T follicular helper cell (primary cell): ENCODE measurements around the gene PPP1R3A.
"Not testable (repeated sequence)": the region's sequence is repeated elsewhere in the genome, so short reads cannot be mapped to it uniquely, and the experiment has no call there.

Experiments
- DNase-seq: peaks from one replicate; pipeline ENCODE4 v3.0.0-alpha.2; 2020; ENCODE audit warnings: low read depth
- total RNA-seq, 2 experiments: gene quantifications; one replicate each; lab custom pipeline; 2026; lab: John Stamatoyannopoulos, UW

PPP1R3A gene
- total RNA-seq: 0 reads per million in 2 experiments

DNA sequence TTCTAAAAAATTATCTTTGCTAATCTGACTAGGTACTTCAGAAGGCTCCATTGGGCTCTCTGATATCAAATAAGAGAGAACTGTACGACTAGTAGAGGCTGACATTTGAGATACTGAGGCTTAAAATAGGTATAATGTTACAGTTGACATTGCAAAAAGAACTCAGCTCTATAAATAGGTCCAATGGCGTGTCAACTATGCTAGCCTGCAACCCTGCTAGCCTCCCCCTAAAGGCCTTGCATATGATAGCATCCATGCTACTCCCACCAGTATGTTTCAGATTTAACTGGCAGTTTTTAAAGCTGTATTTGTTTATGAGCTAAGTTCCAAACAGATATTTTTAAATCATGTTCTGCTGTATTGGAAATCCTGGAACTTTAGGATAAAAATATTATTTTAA is at the start of gene PPP1R3A:
TSS of gene PPP1R3A (minus strand) at position 64 of the 400 bp plus-strand sequence. CDS start at position 51, 13 bp downstream.
- DNase-seq: no peak

DNA sequence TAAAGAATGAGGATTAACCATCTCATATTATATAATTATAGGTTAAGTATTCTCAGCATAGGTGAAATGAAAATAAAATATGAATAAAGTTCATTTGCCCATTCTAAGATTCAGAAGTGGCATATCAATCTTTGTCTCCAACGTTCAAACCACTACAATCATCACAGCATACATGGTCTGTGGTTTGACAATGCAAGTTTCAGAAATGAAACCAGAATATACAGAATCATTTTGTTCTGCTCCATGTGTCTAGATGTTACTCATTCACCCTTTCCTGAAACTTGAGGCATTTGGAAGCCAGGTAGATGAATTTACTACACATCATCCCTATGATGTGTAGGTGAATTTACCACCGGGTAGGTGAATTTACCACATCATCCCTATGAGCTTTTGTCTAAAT is 44.5 kb upstream of the PPP1R3A start:
- no peak for DNase-seq

DNA sequence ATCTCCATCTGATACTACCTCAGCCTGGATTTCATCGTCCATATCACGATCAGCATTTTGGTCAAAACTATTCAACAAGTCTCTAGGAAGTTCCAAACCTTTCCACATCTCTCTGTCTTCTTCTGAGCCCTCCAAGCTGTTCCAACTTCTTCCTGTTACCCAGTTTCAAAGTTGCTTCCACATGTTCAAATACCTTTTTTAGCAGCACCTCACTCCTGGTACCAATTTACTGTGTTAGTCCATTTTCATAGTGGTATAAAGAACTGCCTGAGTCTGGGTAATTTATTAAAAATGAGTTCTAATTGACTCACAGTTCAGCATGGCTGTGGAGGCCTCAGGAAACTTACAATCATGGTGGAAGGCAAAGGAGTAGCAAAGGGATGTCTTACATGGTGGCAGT is 41.1 kb upstream of the PPP1R3A start:
- DNase-seq: no peak

DNA sequence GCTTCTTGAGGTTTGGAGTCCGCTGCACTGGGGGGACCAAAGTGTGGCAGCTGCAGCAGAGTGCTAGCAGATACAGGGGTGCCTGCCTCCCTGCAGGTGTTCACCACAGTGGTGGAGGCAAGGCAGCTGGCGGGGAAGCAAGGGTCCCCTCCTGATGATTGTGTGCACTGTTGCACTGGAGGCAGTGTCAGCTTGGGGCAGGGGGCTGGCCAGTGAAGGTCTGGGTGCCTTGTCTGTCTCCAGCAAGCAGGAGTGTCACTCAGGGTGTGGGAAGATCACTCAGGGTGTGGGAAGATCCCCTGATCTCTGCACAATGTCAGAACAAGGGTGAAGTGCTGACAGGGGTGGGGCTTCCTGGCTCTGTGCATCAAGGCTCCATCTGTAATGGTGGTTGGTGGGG is 36.3 kb upstream of the PPP1R3A start:
- no peak for DNase-seq

DNA sequence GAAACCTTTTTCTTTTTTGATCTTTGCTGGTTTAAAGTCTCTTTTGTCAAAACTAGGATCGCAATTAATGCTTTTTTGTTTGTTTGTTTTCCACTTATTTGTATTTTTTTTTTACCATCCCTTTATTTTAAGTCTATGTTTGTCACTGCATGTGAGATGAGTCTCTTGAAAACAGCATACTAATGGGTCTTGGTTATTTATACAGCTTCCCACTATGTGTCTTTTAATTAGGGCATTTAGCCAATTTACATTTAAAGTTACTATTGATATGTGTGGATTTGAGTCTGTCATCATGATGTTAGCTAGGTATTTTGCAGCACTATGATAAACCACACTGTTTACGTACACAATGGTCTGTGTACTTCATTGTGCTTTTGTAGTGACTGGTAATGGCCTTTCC is 34.7 kb upstream of the PPP1R3A start:
- no peak for DNase-seq

DNA sequence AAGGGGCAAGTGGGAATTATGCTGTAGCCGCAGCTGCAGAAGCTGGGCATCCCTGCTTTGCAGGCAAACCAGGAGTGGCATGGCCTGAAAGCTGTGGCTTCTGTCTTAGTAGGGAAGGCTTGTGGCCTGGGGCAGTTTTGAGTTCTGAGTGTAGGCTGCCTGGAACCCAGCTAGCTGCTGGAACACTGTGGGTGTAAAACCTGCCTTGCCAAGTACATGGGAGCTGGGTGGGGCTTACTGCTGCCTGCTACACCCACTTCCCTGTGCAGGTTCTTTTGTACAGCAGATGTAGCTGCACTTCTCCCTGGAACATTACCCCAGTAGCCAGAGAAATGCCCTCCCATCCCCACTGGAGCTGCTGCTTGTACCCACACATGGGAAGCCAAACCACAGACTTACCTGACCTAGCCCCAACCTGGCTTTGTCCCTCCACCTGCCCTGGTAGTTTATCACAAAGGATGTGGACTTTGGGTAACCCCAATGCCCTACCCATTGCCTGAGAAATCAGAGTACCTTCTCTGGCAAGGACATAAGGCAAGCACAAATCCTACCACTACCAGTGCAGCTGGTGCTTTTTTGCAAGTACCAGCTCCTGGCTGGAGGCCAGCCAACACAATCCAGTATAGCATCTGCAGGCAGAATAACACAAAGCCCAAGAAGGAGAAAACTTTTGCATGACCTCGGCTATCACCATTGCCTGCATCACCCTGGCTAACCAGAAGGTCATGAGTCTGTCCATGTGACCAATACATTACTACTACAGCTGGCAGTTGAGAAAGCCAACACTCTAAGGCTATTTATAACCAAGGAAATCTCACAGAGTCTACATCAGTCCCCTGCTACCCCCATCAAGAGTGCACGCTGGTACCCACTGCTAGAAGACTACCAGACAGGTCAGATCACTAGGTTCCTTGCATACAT is 26.5 kb upstream of the PPP1R3A start:
- DNase-seq: no peak

- DNase-seq: no peak
Observed at GRCh38 chr7:113936982-113937381, 18.2 kb upstream of the PPP1R3A start.

DNA sequence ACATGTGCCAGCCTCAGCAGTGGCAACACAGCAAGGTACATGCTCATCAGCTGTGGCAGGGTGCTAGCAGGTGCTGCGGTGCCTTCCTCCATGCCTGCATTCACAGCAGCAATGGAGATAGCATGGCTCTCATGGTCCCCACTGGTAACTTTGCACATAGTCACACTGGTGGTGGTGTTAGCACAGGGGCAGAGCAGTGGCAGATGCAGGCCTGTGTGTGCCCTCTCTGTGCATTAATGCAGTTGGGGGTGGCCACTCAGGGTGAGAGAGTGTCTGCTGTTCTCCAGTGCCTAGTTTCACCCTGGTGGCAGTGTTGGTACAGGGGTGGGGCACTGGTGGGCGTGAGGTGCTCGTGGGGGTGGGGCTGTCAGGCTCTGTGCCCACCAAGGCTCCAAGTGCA is 17.7 kb upstream of the PPP1R3A start:
- DNase-seq: no peak

GRCh38 chr7:113929389-113929788 is 10.6 kb upstream of the PPP1R3A start:
- not testable (repeated sequence) for DNase-seq

DNA sequence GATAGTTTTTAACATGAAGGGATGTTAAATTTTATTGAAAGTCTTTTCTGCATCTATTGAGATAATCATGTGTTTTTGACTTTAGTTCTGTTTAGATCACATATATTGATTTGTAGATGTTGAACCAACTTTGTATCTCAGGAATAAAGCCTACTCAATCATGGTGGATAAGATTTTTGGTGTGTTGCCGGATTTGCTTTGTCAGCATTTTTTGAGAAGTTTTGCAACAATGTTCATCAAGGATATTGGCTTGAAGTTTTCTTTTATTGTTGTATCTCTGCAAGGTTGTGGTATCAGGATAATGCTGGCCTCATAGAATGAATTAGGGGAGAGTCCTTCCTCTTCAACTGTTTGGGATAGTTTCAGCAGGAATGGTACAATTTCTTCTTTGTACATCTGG is 9.3 kb upstream of the PPP1R3A start:
- DNase-seq: no peak

- no peak for DNase-seq
Observed at GRCh38 chr7:113922049-113922448, 3.2 kb upstream of the PPP1R3A start.

DNA sequence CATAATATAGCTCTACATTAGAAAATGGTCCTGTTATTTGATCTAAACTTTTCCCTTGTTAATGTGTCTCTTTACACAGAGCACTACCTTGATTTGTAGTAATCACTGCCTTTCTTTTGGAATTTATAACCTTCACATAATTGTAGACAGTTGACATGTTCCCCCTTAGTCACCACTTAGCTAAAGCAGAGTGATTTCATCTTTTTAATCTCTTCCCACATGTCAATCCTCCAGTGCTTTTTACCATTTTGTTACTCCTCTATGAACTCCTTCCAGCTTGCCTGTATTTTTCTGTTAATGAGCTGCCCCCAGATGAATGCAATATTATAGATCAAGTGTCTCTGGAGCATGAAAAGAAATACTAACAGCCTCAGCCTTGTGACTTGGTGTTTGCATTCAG is 2.6 kb upstream of the PPP1R3A start:
- no peak for DNase-seq

DNA sequence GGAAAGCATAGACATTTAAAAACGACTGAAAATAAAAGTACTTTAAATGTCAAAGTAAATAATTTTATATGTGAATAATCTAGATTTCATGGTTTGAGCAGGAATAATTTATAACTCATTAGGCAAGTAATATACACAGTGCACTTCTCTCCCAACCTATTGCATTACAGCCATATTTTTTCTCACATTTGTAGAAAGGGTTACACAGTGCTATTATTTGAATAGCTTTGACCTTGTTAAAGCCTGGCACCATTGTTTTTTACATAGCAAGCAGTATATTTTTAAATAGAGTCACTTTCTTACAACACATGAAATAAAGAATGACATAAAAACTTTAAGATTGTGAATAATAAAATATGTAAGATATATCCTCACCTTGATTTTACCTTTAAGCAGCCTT is 969 bp downstream of the PPP1R3A start:
- no peak for DNase-seq

GRCh38 chr7:113915956-113916355 is 2.9 kb downstream of the PPP1R3A start:
- no peak for DNase-seq

DNA sequence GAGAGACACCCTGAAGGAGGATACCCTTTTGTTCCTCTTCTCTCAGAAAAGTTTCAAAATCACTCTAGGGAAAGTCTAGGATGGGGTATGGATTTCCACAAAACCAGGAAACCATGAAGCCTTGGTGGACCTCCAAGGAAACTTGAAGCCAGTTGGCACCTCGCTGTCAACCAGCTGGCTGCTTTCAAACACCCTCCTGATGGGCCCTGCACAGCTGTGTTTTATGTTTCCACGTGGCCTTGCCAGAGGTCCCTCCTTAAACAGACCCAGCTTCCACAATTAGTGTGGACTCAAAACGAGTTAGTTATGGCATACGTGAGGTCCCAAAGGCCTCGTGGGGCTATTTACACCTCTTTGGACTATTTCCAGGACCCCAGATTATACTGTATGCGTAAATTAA is 5.9 kb downstream of the PPP1R3A start:
- no peak for DNase-seq

GRCh38 chr7:113907617-113908016 is 11.2 kb downstream of the PPP1R3A start:
- DNase-seq: no peak

DNA sequence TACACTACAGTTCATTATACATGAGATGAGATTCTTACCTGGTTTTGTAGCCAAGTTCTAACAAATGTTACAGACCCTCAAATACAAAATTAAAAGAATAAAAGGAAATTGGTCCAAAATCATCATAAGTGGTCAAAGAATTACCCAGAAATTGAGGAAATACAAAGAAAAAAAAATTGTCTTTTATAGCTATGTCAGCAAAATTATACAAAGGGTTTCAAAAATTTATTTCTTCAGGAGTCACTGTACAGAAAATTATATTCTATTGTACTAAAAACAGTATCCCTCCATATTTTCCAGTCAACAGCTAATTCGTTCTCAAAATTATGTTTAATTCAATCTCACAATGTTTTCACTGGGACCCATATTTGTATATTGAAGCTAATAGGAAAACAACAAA is 14.3 kb downstream of the PPP1R3A start:
- DNase-seq: no peak

DNA sequence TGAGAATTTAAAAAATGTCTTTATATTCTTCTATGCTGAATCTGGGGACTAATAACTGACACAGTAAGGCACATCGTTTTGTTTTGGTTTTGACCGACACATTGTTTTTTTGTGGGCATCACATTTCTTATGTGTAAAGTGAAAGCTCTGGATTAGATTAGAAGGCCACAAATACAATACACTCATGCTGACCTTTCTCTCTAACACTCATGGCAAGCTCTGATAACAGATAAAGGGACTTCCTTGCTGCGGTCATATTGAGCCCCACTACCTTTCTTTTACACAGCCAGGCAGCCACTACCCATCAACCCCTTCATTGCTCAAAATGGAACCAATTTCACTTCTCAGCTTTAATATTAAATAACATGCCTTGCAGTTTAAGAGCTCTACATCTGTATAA is 26.0 kb downstream of the PPP1R3A start:
- DNase-seq: no peak

GRCh38 chr7:113891828-113892227 is 27.0 kb downstream of the PPP1R3A start:
- no peak for DNase-seq

DNA sequence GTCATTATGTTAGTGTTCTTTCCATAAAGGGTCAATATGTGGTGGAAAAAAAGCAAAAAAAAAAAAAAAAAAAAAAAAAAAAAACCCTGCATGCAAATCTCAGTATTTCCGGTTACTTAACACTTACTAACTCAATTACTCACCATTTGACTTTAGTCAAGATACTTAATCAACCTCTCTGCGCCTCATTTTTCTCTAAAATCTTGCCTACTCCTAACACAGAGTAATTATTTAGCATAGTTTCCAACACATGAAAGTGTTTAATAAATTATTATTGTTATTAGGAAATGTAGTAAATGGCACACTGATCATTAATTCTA is 27.8 kb downstream of the PPP1R3A start:
- no peak for DNase-seq

DNA sequence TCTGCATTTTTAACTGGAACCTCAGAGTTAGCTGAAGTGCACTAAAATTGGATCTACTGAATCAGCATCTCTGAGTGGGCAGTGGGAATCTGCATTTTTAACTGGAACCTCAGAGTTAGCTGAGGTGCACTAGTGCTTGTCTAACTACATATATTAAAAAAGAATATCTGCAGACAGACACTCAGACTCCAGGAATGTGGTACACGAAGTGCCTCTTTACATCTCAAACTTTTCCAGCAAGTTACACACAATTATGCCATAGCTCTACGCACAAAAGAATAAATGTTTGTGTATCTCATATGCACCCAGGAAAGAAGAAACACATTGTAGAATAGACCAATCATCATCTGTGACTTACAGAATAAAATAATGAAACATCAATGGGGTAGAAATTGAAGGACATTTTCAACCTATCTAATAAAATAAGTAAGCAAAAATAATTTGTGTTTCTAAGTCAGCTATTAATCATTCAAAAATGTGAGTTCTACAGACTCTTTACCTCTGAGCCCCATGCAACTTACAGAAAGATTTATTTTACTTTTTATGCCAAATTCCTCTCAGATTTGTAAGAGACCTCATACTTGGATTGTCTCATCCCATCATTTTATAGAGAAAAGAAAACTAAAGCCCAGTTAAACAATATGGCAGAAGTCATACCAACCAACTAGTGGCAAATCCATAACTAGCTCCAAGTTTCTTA is 28.3 kb downstream of the PPP1R3A start:
- no peak for DNase-seq

DNA sequence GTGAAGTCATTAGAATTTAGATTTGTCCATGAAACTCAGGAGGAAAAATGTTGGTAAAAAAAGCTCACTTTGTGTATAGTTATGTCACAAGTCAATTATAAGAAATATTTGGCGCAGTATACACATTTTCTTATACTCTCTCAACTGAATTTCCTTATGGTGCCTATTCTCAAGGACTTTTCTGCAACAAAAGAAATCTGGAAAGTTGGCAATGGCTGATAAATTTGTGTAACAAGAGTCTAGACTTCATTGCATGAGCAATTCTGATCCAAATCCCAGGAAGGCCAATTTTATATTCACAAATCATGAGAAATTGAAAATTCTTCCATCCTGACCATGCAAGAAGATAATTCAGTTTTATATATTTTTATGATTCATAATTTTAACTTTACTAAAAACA is 35.7 kb downstream of the PPP1R3A start:
- no peak for DNase-seq

GRCh38 chr7:113880559-113880958 is 38.2 kb downstream of the PPP1R3A start:
- no peak for DNase-seq
